WTC11 (cell line): ENCODE measurements around the gene ARFGAP2.

Source experiments
- ATF1 ChIP-seq: sonication (generic); formaldehyde crosslinking; IDR thresholded peaks from 2 replicates; pipeline ENCODE4 v1.8.1; 2023; ENCODE audit warnings: mild to moderate bottlenecking, moderate library complexity, missing genetic modification reagents
- CREB1 ChIP-seq: sonication (generic); formaldehyde crosslinking; IDR thresholded peaks from 2 replicates; pipeline ENCODE4 v1.8.0; 2023; ENCODE audit warnings: mild to moderate bottlenecking, missing genetic modification reagents
- E2F1 ChIP-seq: sonication (generic); formaldehyde crosslinking; IDR thresholded peaks from 2 replicates; pipeline ENCODE4 v1.8.0; 2022; ENCODE audit warnings: mild to moderate bottlenecking, missing genetic modification reagents
- NR3C1 ChIP-seq: sonication (generic); formaldehyde crosslinking; conservative IDR thresholded peaks from 2 replicates; pipeline ENCODE4 v1.8.1; 2023; ENCODE audit warnings: low read depth, mild to moderate bottlenecking, missing genetic modification reagents
- ZNF232 ChIP-seq: sonication (generic); formaldehyde crosslinking; IDR thresholded peaks from 2 replicates; pipeline ENCODE4 v1.8.0; 2022; ENCODE audit warnings: mild to moderate bottlenecking, missing genetic modification reagents
- ZNF263 ChIP-seq: sonication (generic); formaldehyde crosslinking; IDR thresholded peaks from 2 replicates; pipeline ENCODE4 v1.8.1; 2022; ENCODE audit warnings: low read depth, mild to moderate bottlenecking, moderate library complexity, missing genetic modification reagents
- ZNF416 ChIP-seq: fragments of 250-450 bp; sonication (Bioruptor Pico); IDR thresholded peaks from 2 replicates; pipeline ENCODE4 v1.9.0; 2021; ENCODE audit warnings: mild to moderate bottlenecking, inconsistent platforms
- ZNF423 ChIP-seq: fragments of 250-450 bp; sonication (Bioruptor Pico); IDR thresholded peaks from 2 replicates; pipeline ENCODE4 v2.1.2; 2022; ENCODE audit warnings: mild to moderate bottlenecking, moderate library complexity
- TF ChIP-seq, protein P1 (sequence below): fragments of 200-600 bp; IDR thresholded peaks from 2 replicates; pipeline ENCODE4 v1.8.0; 2022; ENCODE audit warnings: antibody characterized with exemption
- TF ChIP-seq, protein P2 (sequence below): sonication (generic); formaldehyde crosslinking; IDR thresholded peaks from 2 replicates; pipeline ENCODE4 v1.8.1; 2022; ENCODE audit warnings: low read depth, mild to moderate bottlenecking, moderate library complexity, missing genetic modification reagents, borderline replicate concordance
- TF ChIP-seq, protein P3 (sequence below): sonication (generic); formaldehyde crosslinking; IDR thresholded peaks from 2 replicates; pipeline ENCODE4 v1.8.0; 2022; ENCODE audit warnings: mild to moderate bottlenecking, missing genetic modification reagents

DNA sequence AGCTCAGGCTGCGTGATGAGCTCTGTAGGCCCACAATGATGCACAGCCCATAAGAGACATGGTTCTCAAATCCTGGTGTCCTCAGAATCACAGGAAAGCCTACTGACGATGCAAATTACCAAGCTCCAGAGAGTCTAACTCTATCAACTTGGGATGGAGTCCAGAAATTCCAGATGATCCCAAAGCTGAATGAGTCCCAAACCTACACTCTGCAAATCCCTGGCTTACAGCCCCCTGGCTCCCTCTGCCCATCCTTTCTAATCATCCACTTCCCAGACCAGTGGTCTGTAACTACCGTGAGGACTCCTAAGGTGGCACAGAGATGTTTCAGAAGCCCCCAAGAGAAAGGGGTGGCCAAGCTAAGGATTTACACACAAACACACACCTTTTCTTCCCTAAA is 13.5 kb downstream of the ARFGAP2 start:
- TF ChIP-seq, protein P1, sequence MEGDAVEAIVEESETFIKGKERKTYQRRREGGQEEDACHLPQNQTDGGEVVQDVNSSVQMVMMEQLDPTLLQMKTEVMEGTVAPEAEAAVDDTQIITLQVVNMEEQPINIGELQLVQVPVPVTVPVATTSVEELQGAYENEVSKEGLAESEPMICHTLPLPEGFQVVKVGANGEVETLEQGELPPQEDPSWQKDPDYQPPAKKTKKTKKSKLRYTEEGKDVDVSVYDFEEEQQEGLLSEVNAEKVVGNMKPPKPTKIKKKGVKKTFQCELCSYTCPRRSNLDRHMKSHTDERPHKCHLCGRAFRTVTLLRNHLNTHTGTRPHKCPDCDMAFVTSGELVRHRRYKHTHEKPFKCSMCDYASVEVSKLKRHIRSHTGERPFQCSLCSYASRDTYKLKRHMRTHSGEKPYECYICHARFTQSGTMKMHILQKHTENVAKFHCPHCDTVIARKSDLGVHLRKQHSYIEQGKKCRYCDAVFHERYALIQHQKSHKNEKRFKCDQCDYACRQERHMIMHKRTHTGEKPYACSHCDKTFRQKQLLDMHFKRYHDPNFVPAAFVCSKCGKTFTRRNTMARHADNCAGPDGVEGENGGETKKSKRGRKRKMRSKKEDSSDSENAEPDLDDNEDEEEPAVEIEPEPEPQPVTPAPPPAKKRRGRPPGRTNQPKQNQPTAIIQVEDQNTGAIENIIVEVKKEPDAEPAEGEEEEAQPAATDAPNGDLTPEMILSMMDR = no peak
- TF ChIP-seq NR3C1 (no peak), CREB1 (CRISPR knock-in tag) (no peak), ZNF232 (no peak), ZNF423 (CRISPR knock-in tag) (no peak), ZNF263 (no peak), E2F1 (CRISPR knock-in tag) (no peak), ZNF416 (CRISPR knock-in tag) (no peak), ATF1 (CRISPR knock-in tag) (no peak)
- TF ChIP-seq, protein P2, sequence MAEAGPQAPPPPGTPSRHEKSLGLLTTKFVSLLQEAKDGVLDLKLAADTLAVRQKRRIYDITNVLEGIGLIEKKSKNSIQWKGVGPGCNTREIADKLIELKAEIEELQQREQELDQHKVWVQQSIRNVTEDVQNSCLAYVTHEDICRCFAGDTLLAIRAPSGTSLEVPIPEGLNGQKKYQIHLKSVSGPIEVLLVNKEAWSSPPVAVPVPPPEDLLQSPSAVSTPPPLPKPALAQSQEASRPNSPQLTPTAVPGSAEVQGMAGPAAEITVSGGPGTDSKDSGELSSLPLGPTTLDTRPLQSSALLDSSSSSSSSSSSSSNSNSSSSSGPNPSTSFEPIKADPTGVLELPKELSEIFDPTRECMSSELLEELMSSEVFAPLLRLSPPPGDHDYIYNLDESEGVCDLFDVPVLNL (CRISPR knock-in tag) = no peak
- TF ChIP-seq, protein P3, sequence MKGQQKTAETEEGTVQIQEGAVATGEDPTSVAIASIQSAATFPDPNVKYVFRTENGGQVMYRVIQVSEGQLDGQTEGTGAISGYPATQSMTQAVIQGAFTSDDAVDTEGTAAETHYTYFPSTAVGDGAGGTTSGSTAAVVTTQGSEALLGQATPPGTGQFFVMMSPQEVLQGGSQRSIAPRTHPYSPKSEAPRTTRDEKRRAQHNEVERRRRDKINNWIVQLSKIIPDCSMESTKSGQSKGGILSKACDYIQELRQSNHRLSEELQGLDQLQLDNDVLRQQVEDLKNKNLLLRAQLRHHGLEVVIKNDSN (CRISPR knock-in tag) = no peak
